Stimulated activated CD8-positive, alpha-beta memory T cell treated with anti-CD3 and anti-CD28 coated beads, Interleukin-12 subunit alpha, Interleukin-12 subunit beta, amount 100 ng/mL, for 4 hours (primary cell): ENCODE results near the gene BLTP1.

Experiments used
- DNase-seq: peaks from one replicate; pipeline ENCODE4 v3.0.0-alpha.2; 2020; ENCODE audit warnings: low read depth

BLTP1 gene

GRCh38 chr4:122167369-122167768, 15.2 kb downstream of the BLTP1 start:
- no peak for DNase-seq

GRCh38 chr4:122170775-122171174, 18.6 kb downstream of the BLTP1 start:
- DNase-seq, result no peak

GRCh38 chr4:122171323-122171722, 19.2 kb downstream of the BLTP1 start:
- no peak for DNase-seq

GRCh38 chr4:122172266-122172665, 20.1 kb downstream of the BLTP1 start:
- no peak for DNase-seq

GRCh38 chr4:122178961-122179360, 26.8 kb downstream of the BLTP1 start:
- no peak for DNase-seq

- DNase-seq, result no peak
Observed at GRCh38 chr4:122195718-122196117, 43.6 kb downstream of the BLTP1 start.
